Panc1 (cell line): Measurements from ENCODE around the gene AFDN.

Experiments used
- SIN3A ChIP-seq: IDR thresholded peaks from 2 replicates; pipeline ENCODE4 v1.6.1; 2012; ENCODE audit warnings: low read depth, mild to moderate bottlenecking, low read length, moderate library complexity, borderline replicate concordance; ENCODE audit not compliant: insufficient read depth
- TF ChIP-seq, protein P1 (sequence below): fragments of 450-650 bp; IDR thresholded peaks from 2 replicates; pipeline ENCODE4 v1.5.1; 2017; ENCODE audit warnings: mild to moderate bottlenecking
- TF ChIP-seq, protein P2 (sequence below), 2 experiments: IDR thresholded peaks; 2 replicates each; pipeline ENCODE4 v1.6.1; 2011 to 2012; ENCODE audit warnings: low read depth in 2 of 2, control low read depth in 1 of 2, low read length in 1 of 2, mild to moderate bottlenecking in 1 of 2, moderate library complexity in 1 of 2; ENCODE audit not compliant: insufficient read depth in 1 of 2

DNA sequence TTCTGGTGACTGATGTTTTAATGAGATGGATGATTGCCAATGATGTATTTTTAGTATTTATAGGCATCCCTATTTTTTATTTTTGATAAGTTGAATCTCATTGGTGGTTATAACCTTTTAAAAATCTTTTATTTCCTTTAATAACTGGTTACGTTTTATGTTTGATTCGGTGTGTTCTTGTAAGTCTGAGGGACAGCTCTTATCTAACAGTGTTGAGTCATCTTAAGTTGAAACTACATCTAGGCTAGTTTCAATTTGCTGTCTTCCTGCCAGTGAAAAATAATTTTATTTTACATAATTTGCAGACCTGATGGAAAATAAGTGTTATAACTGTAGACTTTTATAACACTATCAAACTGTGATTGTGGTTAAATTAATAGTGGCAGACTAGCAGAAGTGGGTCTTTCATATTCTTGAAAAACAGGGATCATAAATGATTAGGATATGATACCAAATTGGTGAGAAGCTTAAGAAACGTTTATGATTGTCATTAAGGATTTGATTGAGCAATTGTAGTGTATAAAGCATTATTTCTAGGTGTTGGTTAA, 4.6 kb downstream of the AFDN start:
- TF ChIP-seq, protein P1, sequence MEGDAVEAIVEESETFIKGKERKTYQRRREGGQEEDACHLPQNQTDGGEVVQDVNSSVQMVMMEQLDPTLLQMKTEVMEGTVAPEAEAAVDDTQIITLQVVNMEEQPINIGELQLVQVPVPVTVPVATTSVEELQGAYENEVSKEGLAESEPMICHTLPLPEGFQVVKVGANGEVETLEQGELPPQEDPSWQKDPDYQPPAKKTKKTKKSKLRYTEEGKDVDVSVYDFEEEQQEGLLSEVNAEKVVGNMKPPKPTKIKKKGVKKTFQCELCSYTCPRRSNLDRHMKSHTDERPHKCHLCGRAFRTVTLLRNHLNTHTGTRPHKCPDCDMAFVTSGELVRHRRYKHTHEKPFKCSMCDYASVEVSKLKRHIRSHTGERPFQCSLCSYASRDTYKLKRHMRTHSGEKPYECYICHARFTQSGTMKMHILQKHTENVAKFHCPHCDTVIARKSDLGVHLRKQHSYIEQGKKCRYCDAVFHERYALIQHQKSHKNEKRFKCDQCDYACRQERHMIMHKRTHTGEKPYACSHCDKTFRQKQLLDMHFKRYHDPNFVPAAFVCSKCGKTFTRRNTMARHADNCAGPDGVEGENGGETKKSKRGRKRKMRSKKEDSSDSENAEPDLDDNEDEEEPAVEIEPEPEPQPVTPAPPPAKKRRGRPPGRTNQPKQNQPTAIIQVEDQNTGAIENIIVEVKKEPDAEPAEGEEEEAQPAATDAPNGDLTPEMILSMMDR = no peak
- TF ChIP-seq, protein P2, sequence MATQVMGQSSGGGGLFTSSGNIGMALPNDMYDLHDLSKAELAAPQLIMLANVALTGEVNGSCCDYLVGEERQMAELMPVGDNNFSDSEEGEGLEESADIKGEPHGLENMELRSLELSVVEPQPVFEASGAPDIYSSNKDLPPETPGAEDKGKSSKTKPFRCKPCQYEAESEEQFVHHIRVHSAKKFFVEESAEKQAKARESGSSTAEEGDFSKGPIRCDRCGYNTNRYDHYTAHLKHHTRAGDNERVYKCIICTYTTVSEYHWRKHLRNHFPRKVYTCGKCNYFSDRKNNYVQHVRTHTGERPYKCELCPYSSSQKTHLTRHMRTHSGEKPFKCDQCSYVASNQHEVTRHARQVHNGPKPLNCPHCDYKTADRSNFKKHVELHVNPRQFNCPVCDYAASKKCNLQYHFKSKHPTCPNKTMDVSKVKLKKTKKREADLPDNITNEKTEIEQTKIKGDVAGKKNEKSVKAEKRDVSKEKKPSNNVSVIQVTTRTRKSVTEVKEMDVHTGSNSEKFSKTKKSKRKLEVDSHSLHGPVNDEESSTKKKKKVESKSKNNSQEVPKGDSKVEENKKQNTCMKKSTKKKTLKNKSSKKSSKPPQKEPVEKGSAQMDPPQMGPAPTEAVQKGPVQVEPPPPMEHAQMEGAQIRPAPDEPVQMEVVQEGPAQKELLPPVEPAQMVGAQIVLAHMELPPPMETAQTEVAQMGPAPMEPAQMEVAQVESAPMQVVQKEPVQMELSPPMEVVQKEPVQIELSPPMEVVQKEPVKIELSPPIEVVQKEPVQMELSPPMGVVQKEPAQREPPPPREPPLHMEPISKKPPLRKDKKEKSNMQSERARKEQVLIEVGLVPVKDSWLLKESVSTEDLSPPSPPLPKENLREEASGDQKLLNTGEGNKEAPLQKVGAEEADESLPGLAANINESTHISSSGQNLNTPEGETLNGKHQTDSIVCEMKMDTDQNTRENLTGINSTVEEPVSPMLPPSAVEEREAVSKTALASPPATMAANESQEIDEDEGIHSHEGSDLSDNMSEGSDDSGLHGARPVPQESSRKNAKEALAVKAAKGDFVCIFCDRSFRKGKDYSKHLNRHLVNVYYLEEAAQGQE (IDR thresholded peaks at IDR 0.05; ENCODE audit: insufficient read depth in 1 of 2, low read depth in 2 of 2, low read length in 1 of 2) = no peak
- no peak for TF ChIP-seq SIN3A
